ENCODE data around the gene ZFHX3. TPM values are rescaled to one million over a fixed set of nuclear protein-coding genes. Genes with fewer than 3 reads are reported as not detected.
A peak's percentile ranks its signal among the peaks of the same experiment; 100 is the strongest.

ZFHX3 gene
- total and polyA plus RNA-seq, 10 donors, result 0.47 to 18.5 (median 11.1) TPM

- TF ChIP-seq POLR2AphosphoS5 (IDR thresholded peaks at IDR 0.05) (no peak), POLR2A (IDR thresholded peaks at IDR 0.05) (no peak)
- TF ChIP-seq, protein P1, sequence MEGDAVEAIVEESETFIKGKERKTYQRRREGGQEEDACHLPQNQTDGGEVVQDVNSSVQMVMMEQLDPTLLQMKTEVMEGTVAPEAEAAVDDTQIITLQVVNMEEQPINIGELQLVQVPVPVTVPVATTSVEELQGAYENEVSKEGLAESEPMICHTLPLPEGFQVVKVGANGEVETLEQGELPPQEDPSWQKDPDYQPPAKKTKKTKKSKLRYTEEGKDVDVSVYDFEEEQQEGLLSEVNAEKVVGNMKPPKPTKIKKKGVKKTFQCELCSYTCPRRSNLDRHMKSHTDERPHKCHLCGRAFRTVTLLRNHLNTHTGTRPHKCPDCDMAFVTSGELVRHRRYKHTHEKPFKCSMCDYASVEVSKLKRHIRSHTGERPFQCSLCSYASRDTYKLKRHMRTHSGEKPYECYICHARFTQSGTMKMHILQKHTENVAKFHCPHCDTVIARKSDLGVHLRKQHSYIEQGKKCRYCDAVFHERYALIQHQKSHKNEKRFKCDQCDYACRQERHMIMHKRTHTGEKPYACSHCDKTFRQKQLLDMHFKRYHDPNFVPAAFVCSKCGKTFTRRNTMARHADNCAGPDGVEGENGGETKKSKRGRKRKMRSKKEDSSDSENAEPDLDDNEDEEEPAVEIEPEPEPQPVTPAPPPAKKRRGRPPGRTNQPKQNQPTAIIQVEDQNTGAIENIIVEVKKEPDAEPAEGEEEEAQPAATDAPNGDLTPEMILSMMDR (IDR thresholded peaks at IDR 0.05 in 8 of 11, conservative IDR thresholded peaks at IDR 0.05 in 3 of 11), result no peak
- DNase-seq, result no peak
Measured at GRCh38 chr16:72853575-72854266, 194.2 kb downstream of the ZFHX3 start.

DNA sequence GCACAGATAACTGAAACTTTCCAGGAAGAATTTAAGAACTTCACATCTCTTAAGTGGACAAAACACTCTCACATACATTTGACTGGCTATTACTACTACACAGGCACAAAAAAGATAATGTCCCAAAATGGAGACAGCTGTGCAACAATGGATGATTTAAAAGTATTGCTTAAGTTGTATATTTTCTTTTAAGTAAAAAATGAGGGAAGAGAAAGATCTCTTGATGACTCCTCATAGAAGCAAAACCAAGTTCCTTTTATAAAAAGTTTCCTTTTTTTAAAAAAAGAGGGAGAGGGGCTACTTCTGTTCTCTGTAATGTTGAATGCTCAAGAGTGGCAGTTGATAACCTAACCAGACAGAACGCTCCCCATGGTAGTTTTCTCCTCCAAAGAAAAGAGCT lies 195.5 kb downstream of the ZFHX3 start:
- intact Hi-C loops (cut with DNase I; ENCODE audit: low total_unique reads), result no loop called here
- Histone ChIP-seq H3K27ac (no peak overlapping the region), H3K27me3 (replicated peaks in 1 of 7) (peaks cover 0 to 5% (median 0%) of the 10 kb centered on the region in 7 donors), H3K4me1 (peaks cover 4 to 42% (median 19%) of the 10 kb centered on the region in 6 donors), H3K9me3 (no peaks in the 10 kb centered on the region), H3K36me3 (no peaks in the 10 kb centered on the region), H3K4me3 (no peak overlapping the region)
- DNase-seq, result no peak
- TF ChIP-seq POLR2A (IDR thresholded peaks at IDR 0.05), result no peak
- TF ChIP-seq, protein P1 (IDR thresholded peaks at IDR 0.05 in 8 of 11, conservative IDR thresholded peaks at IDR 0.05 in 3 of 11), result no peak
- no peak for TF ChIP-seq POLR2AphosphoS5 (IDR thresholded peaks at IDR 0.05)
- 85 to 97% (median 95%) methylated on average over 1 of the region's 1 CpG for WGBS, 5 donors

More at GRCh38 chr16:72853575-72854266, 194.2 kb downstream of the ZFHX3 start:
- Histone ChIP-seq H3K9me3 (no peaks in the 10 kb centered on the region), H3K27me3 (replicated peaks in 1 of 7) (peaks cover 0 to 4% (median 0%) of the 10 kb centered on the region in 7 donors), H3K4me1 (peaks cover 3 to 32% (median 15%) of the 10 kb centered on the region in 6 donors), H3K36me3 (no peaks in the 10 kb centered on the region), H3K4me3 (no peak overlapping the region), H3K27ac (peak overlapping the region in 1 of 8 donors; percentile 15)
- intact Hi-C loops (cut with DNase I; ENCODE audit: low total_unique reads), result no loop called here
- 38 to 50% (median 46%) methylated on average over 4 of the region's 4 CpGs for WGBS, 5 donors

DNA sequence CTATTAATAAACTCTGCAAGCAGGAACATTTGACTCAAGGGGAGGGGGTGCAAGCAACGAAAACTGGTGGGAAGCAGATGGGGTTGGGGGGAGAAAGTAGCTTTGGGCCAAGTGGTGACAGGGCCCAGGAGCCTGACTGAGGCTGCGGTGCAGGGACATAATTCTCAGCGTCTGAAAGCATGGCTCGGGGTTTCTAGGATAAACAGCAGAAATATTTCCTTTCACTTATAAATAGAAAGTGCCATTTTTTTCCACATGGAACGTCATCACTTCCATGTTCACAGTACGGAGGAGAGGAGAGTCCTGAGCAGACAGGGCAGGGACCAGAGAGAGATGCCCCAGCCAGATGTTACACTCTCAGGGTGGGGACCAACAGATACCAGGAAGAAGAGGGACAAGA lies 197.1 kb downstream of the ZFHX3 start:
- no peak overlapping the region for H3K4me3 ChIP-seq
- H3K27ac ChIP-seq, result peak overlapping the region in 3 of 8 donors; percentile 5 to 42 (median 31)
- 55 to 82% (median 75%) methylated on average over 6 of the region's 6 CpGs for WGBS, 5 donors
- no peaks in the 10 kb centered on the region for H3K9me3 ChIP-seq
- DNase-seq, result no peak
- H3K36me3 ChIP-seq, result no peaks in the 10 kb centered on the region
- peaks cover 0 to 5% (median 0%) of the 10 kb centered on the region in 7 donors for H3K27me3 ChIP-seq (replicated peaks in 1 of 7)
- TF ChIP-seq, protein P1 (IDR thresholded peaks at IDR 0.05 in 8 of 11, conservative IDR thresholded peaks at IDR 0.05 in 3 of 11), result no peak
- TF ChIP-seq POLR2AphosphoS5 (IDR thresholded peaks at IDR 0.05), result no peak
- no peak for TF ChIP-seq POLR2A (IDR thresholded peaks at IDR 0.05)
- H3K4me1 ChIP-seq, result peaks cover 4 to 50% (median 19%) of the 10 kb centered on the region in 6 donors
- intact Hi-C loops (cut with DNase I; ENCODE audit: low total_unique reads), result no loop called here

DNA sequence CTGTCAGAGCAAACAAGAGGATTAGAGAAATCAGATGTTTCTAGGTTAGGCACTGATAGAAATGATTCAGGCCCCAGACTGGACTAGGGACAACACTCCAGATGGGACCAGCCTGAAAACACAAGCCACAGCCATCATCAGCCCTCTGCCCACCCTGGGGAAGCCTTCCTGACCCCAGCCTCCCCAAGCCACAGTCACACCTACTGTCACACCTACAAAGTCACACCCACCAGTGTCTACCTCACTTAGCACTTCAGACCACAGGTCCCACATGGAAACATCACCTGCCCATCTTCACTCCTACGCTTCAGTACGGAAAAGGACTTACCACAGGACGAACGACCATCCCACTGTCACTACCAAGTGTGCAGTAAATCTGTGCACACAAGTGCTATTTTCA lies 197.9 kb downstream of the ZFHX3 start:
- WGBS, 5 donors, result 72 to 91% (median 85%) methylated on average over 4 of the region's 4 CpGs
- intact Hi-C loops (cut with DNase I; ENCODE audit: low total_unique reads), result no loop called here
- Histone ChIP-seq H3K4me1 (peaks cover 4 to 55% (median 21%) of the 10 kb centered on the region in 6 donors), H3K27me3 (replicated peaks in 1 of 7) (peaks cover 0 to 5% (median 0%) of the 10 kb centered on the region in 7 donors), H3K27ac (peak overlapping the region in 3 of 8 donors; percentile 27 to 42 (median 31)), H3K36me3 (no peaks in the 10 kb centered on the region), H3K4me3 (no peak overlapping the region), H3K9me3 (no peaks in the 10 kb centered on the region)
- TF ChIP-seq, protein P1 (IDR thresholded peaks at IDR 0.05 in 8 of 11, conservative IDR thresholded peaks at IDR 0.05 in 3 of 11), result no peak
- no peak for TF ChIP-seq POLR2A (IDR thresholded peaks at IDR 0.05)
- TF ChIP-seq POLR2AphosphoS5 (IDR thresholded peaks at IDR 0.05), result no peak
- DNase-seq, result no peak
